Panc1 (cell line): Measurements from ENCODE around the gene MAST1. TPM values are rescaled to one million over a fixed set of nuclear protein-coding genes. Genes with fewer than 3 reads are reported as not detected.
A peak's percentile ranks its signal among the peaks of the same experiment; 100 is the strongest.

ENCODE experiments used
- ATAC-seq: fragments of 200-7000 bp; cut with Tn5 transposase; 2 replicates; pipeline ENCODE4 v1.9.1; 2020; ENCODE audit warnings: mild to moderate bottlenecking, moderate library complexity
- BruUV-seq: library from RNA; stranded (reverse); fragments of 400-500 nt; replicated peaks from 2 replicates; lab custom pipeline; 2021; lab: Mats Ljungman, UMichigan
- CTCF ChIA-PET: fragments of 300-600 bp; sonication (Branson Sonifier 250); formaldehyde crosslinking; loops from one replicate; lab custom pipeline; 2022; ENCODE audit warnings: antibody characterized with exemption; lab: Charles Lee
- POLR2A ChIA-PET: fragments of 300-600 bp; sonication (Branson Sonifier 250); formaldehyde crosslinking; loops from one replicate; lab custom pipeline; 2022; ENCODE audit warnings: antibody characterized with exemption; lab: Charles Lee
- DNase-seq: peaks from one replicate; pipeline ENCODE4 v3.0.0-alpha.2; 2010; ENCODE audit warnings: low read depth, low spot score
- H3K27ac ChIP-seq: 2 replicates; pipeline ENCODE4 v1.5.1; 2011; ENCODE audit warnings: mild to moderate bottlenecking, low read length, inconsistent platforms
- H3K27me3 ChIP-seq: fragments of 200-500 bp; sonication (Bioruptor generic); 2 replicates; pipeline ENCODE4 v1.6.0; 2014; ENCODE audit warnings: low read length, inconsistent platforms; ENCODE audit not compliant: control insufficient read depth, insufficient read depth
- H3K36me3 ChIP-seq: fragments of 200-500 bp; sonication (Bioruptor generic); 2 replicates; pipeline ENCODE4 v1.5.1; 2014; ENCODE audit warnings: inconsistent platforms, mild to moderate bottlenecking, low read length, moderate library complexity; ENCODE audit not compliant: control insufficient read depth, insufficient read depth
- H3K4me1 ChIP-seq: 2 replicates; pipeline ENCODE4 v1.5.1; 2011; ENCODE audit warnings: inconsistent platforms, mild to moderate bottlenecking, low read length, moderate library complexity; ENCODE audit not compliant: control insufficient read depth, insufficient read depth
- H3K4me3 ChIP-seq, 2 experiments: 2 replicates each; pipeline ENCODE4 v1.5.1; 2011 to 2012; ENCODE audit warnings: low read depth in 2 of 2, low read length in 2 of 2, mild to moderate bottlenecking in 2 of 2, inconsistent platforms in 1 of 2, moderate library complexity in 1 of 2
- H3K9me3 ChIP-seq: fragments of 200-500 bp; sonication (Bioruptor generic); 2 replicates; pipeline ENCODE4 v1.5.1; 2014; ENCODE audit warnings: low read depth, mild to moderate bottlenecking, inconsistent platforms, low read length, moderate library complexity; ENCODE audit not compliant: control insufficient read depth, insufficient read depth
- POLR2AphosphoS5 ChIP-seq: IDR thresholded peaks from 2 replicates; pipeline ENCODE4 v1.6.1; 2012; ENCODE audit warnings: mild to moderate bottlenecking, low read depth, low read length, moderate library complexity
- REST ChIP-seq, 2 experiments: IDR thresholded peaks; 2 replicates each; pipeline ENCODE4 v1.6.1; 2011 to 2012; ENCODE audit warnings: low read depth in 2 of 2, control low read depth in 1 of 2, low read length in 1 of 2, mild to moderate bottlenecking in 1 of 2, moderate library complexity in 1 of 2; ENCODE audit not compliant: insufficient read depth in 1 of 2
- SIN3A ChIP-seq: IDR thresholded peaks from 2 replicates; pipeline ENCODE4 v1.6.1; 2012; ENCODE audit warnings: low read depth, mild to moderate bottlenecking, low read length, moderate library complexity, borderline replicate concordance; ENCODE audit not compliant: insufficient read depth
- TCF7L2 ChIP-seq: IDR thresholded peaks from 2 replicates; pipeline ENCODE4 v1.6.1; 2011; ENCODE audit warnings: mild to moderate bottlenecking, low read depth, low read length, inconsistent platforms
- in situ Hi-C: cut with HindIII; loops from 2 replicates; pipeline ENCODE4 v1.10.0; 2016; ENCODE audit warnings: low sequenced_read_pairs, low pct_unique_long_range_greater_than_20kb
- intact Hi-C: fragments of 100-400 bp; cut with micrococcal nuclease; formaldehyde crosslinking; loops from one replicate; pipeline ENCODE4 v1.10.0; 2022; ENCODE audit not compliant: unreplicated experiment
- total RNA-seq: library from RNA; stranded (reverse); gene quantifications from one replicate; pipeline ENCODE4 v1.2.1, GENCODE V29; 2021; ENCODE audit not compliant: unreplicated experiment
- TF ChIP-seq, protein P1 (sequence below): fragments of 450-650 bp; IDR thresholded peaks from 2 replicates; pipeline ENCODE4 v1.5.1; 2017; ENCODE audit warnings: mild to moderate bottlenecking

MAST1 gene
- total RNA-seq, 1 experiment from 2014 or later, result 3.1 TPM

DNA sequence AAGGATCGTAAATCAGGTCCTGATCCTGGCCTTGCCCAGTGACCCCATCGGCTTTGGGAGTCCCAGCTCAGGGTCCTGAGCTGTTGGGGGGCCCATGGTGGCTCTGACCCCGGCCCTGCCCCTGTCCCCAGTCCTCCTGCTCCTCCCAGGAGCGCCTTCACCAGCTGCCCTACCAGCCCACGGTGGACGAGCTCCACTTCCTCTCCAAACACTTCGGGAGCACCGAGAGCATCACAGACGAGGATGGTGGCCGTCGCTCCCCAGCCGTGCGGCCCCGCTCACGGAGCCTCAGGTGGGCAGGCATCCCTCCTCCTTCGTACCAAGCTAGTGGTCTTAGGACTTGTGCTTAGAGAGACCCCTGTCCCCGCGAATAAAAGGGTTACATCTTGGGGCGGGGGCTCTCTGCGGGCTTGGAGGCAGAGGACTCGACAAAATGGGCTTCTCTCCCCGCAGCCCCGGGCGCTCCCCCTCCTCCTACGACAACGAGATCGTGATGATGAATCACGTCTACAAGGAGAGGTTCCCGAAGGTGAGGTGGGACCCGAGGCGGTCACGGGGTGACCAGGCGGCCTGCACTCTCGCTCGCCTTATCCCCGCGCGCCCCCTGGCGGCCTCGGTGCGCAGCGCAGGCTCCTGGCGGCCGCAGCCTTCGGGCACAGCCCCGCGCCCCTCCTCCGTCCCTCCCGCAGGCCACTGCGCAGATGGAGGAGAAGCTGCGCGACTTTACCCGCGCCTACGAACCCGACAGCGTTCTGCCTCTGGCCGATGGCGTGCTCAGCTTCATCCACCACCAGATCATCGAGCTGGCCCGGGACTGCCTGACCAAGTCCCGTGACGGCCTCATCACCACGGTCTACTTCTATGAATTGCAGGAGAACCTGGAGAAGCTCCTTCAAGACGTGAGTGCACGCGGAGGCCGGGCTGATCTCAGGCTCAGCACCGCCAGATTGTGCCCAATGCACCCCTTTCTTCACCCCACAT, 9.1 kb downstream of the MAST1 start:
- BruUV-seq, result no TSS peak
- H3K27ac ChIP-seq, result no peak overlapping the region
- no peaks in the 10 kb centered on the region for H3K36me3 ChIP-seq
- H3K4me1 ChIP-seq, result no peaks in the 10 kb centered on the region
- in situ Hi-C loops, result no loop called here
- TF ChIP-seq TCF7L2 (no peak), REST (IDR thresholded peaks at IDR 0.05; ENCODE audit: insufficient read depth in 1 of 2, low read depth in 2 of 2, low read length in 1 of 2) (peak in 1 of 2 experiments; percentile 78; a peak in 2 of 4 replicates), SIN3A (no peak), POLR2AphosphoS5 (no peak)
- TF ChIP-seq, protein P1, sequence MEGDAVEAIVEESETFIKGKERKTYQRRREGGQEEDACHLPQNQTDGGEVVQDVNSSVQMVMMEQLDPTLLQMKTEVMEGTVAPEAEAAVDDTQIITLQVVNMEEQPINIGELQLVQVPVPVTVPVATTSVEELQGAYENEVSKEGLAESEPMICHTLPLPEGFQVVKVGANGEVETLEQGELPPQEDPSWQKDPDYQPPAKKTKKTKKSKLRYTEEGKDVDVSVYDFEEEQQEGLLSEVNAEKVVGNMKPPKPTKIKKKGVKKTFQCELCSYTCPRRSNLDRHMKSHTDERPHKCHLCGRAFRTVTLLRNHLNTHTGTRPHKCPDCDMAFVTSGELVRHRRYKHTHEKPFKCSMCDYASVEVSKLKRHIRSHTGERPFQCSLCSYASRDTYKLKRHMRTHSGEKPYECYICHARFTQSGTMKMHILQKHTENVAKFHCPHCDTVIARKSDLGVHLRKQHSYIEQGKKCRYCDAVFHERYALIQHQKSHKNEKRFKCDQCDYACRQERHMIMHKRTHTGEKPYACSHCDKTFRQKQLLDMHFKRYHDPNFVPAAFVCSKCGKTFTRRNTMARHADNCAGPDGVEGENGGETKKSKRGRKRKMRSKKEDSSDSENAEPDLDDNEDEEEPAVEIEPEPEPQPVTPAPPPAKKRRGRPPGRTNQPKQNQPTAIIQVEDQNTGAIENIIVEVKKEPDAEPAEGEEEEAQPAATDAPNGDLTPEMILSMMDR, result peak; percentile 97
- no peak for DNase-seq
- peak; percentile 96 for ATAC-seq
- no peaks in the 10 kb centered on the region for H3K9me3 ChIP-seq
- ChIA-PET CTCF (interaction anchor here (0.5 to 2.4 kb wide), 17 partner anchors 10 to 166 kb away, joined by 3 to 14 read pairs (median 4); partner anchors contain the start of genes DHPS and TRIR), POLR2A (interaction anchor here (0.5 kb wide), 1 partner anchor 76 kb away, joined by 3 read pairs; no protein-coding TSS in a partner anchor)
- H3K4me3 ChIP-seq, result peak overlapping the region in 1 of 2 experiments; percentile 34; a peak in 2 of 4 replicates
- intact Hi-C loops, result no loop called here
- no peaks in the 10 kb centered on the region for H3K27me3 ChIP-seq

DNA sequence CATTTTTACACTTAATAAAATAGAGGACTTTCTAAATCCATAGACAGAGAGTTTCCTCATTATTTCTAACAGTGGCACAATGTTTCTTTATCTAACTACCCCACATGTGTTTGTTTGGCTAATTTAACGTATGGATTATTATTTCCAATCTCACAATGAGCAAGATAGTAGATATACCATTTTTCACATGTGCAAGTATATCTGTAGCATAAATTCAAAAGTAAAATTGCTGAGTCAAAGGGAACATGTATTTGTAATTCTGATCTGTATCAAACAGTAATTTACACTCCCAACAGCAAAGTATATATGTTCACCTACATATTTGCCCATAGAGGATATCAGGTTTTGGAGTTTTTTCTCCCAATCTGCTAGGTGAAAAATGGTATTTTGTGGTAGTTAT, 18.3 kb downstream of the MAST1 start:
- BruUV-seq, result no TSS peak
- TF ChIP-seq REST (IDR thresholded peaks at IDR 0.05; ENCODE audit: insufficient read depth in 1 of 2, low read depth in 2 of 2, low read length in 1 of 2) (no peak), POLR2AphosphoS5 (no peak), SIN3A (no peak), TCF7L2 (no peak)
- TF ChIP-seq, protein P1, result no peak
- intact Hi-C loops, result no loop called here
- H3K27ac ChIP-seq, result no peak overlapping the region
- ATAC-seq (no peak), DNase-seq (no peak)
- ChIA-PET POLR2A (no interaction called here), CTCF (interaction anchor here (0.7 kb wide), 1 partner anchor 9 kb away, joined by 3 read pairs; no protein-coding TSS in a partner anchor)
- H3K4me1 ChIP-seq, result no peaks in the 10 kb centered on the region
- H3K4me3 ChIP-seq, result no peak overlapping the region
- no peaks in the 10 kb centered on the region for H3K9me3 ChIP-seq
- no peaks in the 10 kb centered on the region for H3K27me3 ChIP-seq
- no peaks in the 10 kb centered on the region for H3K36me3 ChIP-seq
- in situ Hi-C loops, result no loop called here
